Medulla oblongata (tissue), 1 donor: ENCODE data around the gene ACOT7.

Experiments
- DNase-seq: peaks from one replicate; pipeline ENCODE4 v3.0.0-alpha.2; 2015; ENCODE audit errors: extremely low spot score

ACOT7 gene

DNA sequence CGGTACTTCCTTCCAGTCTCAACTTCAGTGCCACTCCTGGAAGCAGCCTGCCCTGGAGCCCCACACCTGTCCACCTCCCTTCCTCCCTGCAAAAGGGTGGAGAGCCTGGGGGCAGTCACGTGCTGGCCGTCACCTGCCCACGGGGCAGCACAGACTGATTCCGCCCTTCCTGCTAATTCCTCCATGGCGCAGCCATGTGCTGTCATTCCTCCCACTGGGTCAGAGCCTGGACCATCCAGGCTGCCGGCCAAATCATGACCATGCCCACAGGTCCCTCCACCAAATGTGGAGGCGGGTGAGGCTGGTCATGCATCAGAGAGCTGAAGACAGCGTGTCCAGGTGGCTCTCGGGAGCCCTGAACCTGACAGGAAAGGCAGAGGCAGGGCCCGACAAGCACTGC lies 108.2 kb downstream of the ACOT7 start:
- no peak for DNase-seq

GRCh38 chr1:6282577-6283270 lies 110.8 kb downstream of the ACOT7 start:
- no peak for DNase-seq

GRCh38 chr1:6281511-6282402 lies 111.8 kb downstream of the ACOT7 start:
- DNase-seq: no peak

DNA sequence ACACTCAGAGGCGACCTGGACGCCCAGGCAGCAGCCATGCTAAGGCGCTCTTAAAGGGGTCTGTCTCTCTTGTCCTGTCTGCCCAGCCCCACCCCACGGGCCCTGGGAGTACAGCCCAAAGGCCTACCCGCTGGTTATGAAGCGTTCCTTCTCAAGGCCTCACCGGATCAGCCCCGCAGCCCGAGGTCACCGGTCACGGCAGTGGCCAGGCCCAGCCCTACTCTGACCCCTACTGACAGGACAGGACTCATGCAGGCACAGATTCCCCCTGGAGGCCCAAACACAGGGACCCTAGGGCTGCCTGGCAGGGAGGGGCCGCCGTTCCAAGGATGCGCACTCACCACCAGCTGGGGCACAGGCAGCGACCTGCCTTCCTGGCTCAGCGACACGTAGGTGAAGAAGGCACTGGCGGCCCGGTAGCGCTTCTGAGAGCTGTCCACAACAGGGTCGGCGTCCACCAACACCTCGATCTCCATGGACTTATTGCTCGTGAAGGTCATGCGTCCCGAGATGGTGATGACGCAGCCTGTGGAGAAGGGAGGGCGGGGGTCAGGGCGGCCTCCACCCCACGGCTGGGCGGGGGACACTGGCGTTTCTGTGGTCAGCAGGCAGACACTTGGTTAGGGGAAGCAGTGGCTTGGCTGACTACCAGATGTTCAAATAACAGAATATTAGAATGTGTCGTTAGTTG lies 112.7 kb downstream of the ACOT7 start:
- DNase-seq: no peak

- DNase-seq: no peak
Observed at GRCh38 chr1:6279613-6280383, 113.8 kb downstream of the ACOT7 start.

GRCh38 chr1:6279066-6279465 lies 114.5 kb downstream of the ACOT7 start:
- no peak for DNase-seq

DNA sequence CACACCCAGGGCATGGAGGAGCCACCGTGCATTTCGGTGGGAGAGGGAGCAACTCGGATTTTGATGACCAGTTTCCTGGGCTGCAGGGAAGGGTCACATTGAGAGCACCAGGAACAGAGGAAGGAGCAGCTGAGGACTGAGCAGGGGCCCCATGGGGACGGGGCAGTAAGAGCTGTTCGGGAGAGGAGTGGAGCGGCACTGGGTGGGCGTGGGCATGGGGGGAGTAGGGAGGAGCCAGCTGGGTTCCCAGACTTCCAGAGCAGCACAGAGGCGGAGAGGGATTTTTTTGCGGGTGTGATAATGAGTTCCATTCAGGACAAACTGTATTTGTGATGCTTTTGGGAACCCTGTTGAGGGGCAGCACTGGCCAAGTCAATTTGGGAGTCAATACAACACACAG lies 115.3 kb downstream of the ACOT7 start:
- no peak for DNase-seq

DNA sequence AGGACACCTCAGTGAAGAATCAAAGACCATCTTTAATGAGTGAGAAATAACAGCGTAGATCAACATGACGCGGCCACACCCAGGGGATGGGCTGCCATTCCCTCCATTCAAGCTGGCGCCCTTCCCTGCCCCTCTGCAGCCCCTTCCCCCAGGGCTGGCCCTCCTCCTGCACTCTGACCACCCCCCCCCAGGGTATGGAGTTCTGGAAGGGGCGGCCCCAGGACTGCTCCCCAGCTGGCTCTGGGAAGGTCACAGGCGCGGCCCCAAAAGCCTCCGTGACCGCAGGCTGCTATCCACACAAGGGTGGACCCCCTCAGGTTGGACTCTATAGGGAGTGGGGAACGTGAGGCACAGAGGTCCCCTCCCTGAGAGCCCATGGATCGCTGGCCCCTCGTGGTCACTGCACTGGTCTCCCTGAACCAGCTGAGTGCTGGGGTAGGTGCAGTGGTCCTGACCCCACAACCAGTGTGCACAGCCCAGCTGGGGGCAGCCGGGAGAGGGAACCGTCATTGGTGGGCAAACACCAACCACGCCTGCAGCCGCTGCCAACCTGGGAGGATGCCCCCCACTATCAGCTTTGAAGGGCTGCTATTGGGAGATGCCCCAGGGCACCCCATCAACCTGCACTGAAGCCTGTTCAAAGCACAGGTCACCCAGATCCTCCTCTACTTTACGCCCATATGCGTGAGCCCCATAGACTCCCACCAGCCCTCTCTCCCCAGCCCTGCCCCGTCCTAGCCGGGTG lies 116.6 kb downstream of the ACOT7 start:
- DNase-seq: no peak

GRCh38 chr1:6275826-6276782 lies 117.5 kb downstream of the ACOT7 start:
- DNase-seq: peak; percentile 21

- no peak for DNase-seq
Observed at GRCh38 chr1:6274622-6275139, 118.9 kb downstream of the ACOT7 start.

DNA sequence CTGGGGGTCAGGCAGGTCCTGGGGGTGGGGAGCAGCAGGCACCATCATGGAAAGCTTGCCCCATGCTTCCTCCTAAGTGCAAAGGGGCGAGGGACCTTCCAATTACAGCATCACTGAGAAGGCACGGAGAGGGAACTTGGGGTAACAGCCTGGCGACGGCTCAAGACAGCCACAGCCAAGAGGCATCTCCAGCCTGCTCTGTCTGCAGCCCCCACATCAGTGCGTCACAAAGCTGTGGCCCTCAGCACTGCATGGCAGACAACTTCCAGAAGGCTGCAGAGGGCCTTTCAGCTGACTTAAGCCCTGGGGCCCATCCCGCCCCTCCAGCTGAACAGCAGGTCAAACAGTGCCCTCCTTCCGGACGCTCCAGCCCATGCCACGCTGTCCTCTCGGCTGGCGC lies 119.5 kb downstream of the ACOT7 start:
- DNase-seq: no peak

GRCh38 chr1:6273380-6273891 lies 120.1 kb downstream of the ACOT7 start:
- peak; percentile 60 for DNase-seq

GRCh38 chr1:6272868-6273267 lies 120.7 kb downstream of the ACOT7 start:
- no peak for DNase-seq

DNA sequence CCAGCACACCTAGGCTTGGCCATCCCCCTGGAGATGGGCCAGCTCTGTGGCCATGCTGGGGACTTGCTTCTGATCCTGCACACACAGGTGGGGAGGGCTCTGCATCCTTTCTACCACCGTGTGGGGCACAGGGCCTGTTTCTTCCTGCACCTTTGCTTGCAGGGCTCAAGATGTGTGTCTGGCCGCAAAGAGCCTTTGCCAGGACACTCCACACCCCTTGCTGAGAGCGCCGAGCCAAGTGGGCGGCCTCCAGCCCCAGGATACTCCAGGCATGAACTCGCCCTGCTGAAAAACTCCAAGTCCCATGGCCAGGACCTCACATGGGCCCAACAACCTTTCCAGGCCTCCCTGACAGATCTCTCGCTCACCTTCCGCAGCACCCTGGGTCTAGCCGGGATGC lies 121.1 kb downstream of the ACOT7 start:
- no peak for DNase-seq

DNA sequence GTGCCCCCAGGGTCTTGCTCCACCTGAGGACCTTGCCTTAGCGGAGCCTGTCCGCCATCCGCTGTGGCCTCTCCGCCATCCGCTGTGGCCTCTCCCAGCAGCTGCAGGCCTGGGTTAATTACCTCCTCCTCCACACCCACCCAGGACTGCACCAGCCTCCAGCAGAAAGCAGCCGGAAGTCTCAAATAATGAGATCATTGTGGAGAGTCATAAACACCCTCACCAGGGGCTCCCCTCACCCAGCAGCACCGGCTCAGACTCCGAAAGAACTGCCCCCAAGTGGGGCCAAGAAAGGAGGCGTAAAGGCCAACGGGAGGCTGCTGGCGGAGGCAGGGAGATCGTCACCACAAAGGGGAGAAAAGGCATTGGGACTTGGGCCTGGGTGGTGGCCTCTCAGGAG lies 122.0 kb downstream of the ACOT7 start:
- no peak for DNase-seq

GRCh38 chr1:6271006-6271405 lies 122.6 kb downstream of the ACOT7 start:
- no peak for DNase-seq

GRCh38 chr1:6270401-6270800 lies 123.2 kb downstream of the ACOT7 start:
- DNase-seq: no peak

GRCh38 chr1:6269720-6270400 lies 123.7 kb downstream of the ACOT7 start:
- no peak for DNase-seq

DNA sequence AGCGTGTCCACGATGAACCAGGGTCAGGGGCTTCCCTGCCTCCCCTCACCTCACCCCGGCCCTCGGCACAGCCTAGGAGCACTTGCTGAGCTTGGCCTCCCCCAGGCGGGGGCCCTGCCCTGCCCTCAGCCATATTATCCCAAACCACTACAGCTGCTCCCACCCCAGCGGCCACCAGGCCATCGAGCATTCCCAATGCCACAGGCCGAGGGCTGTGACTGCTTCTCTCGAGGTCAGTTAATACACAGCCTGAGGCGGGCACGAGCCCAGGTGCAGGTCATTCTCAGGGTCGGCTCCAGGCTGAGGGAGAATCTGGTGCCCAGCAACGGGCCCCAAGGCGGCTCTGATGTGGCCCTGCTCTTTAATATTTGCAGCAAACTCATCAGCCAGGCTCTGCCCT lies 124.3 kb downstream of the ACOT7 start:
- DNase-seq: no peak
